ENCODE measurements around the gene TNRC6B.

The TNRC6B gene

GRCh38 chr22:40249286-40249685 is 71.6 kb downstream of the TNRC6B start:
- TF ChIP-seq, protein P1, sequence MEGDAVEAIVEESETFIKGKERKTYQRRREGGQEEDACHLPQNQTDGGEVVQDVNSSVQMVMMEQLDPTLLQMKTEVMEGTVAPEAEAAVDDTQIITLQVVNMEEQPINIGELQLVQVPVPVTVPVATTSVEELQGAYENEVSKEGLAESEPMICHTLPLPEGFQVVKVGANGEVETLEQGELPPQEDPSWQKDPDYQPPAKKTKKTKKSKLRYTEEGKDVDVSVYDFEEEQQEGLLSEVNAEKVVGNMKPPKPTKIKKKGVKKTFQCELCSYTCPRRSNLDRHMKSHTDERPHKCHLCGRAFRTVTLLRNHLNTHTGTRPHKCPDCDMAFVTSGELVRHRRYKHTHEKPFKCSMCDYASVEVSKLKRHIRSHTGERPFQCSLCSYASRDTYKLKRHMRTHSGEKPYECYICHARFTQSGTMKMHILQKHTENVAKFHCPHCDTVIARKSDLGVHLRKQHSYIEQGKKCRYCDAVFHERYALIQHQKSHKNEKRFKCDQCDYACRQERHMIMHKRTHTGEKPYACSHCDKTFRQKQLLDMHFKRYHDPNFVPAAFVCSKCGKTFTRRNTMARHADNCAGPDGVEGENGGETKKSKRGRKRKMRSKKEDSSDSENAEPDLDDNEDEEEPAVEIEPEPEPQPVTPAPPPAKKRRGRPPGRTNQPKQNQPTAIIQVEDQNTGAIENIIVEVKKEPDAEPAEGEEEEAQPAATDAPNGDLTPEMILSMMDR (IDR thresholded peaks at IDR 0.05; ENCODE audit: low read depth, low read length, missing control alignments) = no peak
- DNase-seq (ENCODE audit: extremely low read depth, low read depth) = no peak

DNA sequence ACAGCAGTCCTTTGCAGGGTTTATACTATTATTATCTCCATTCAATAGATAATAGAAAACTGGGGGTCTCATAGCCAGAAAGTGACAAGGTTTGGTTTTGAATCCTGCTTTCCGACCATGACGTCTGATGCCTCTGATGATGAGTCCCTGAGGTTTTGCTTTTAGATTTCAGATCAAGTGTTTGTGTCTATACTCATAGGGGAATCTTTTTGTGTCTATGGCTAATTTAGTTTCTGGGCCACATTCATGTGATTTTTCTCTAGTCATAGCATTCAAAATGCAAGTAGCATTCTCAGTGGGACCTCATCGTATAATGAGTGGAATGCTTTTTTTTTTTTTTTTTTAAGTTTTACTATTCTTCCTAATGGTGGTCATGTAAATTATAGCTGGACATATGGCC is 72.9 kb downstream of the TNRC6B start:
- no peak for DNase-seq (ENCODE audit: extremely low read depth, low read depth)
- TF ChIP-seq, protein P1 (IDR thresholded peaks at IDR 0.05; ENCODE audit: low read depth, low read length, missing control alignments) = no peak
- H3K4me3 ChIP-seq (replicated peaks; ENCODE audit: low read depth, low read length) = no peak overlapping the region

More at GRCh38 chr22:40249286-40249685, 71.6 kb downstream of the TNRC6B start:
- H3K4me3 ChIP-seq (replicated peaks; ENCODE audit: low read depth, low read length) = no peak overlapping the region

GRCh38 chr22:40251106-40251505 is 73.4 kb downstream of the TNRC6B start:
- no peak for DNase-seq (ENCODE audit: extremely low read depth, low read depth)
- TF ChIP-seq, protein P1 (IDR thresholded peaks at IDR 0.05; ENCODE audit: low read depth, low read length, missing control alignments) = no peak
- no peak overlapping the region for H3K4me3 ChIP-seq (replicated peaks; ENCODE audit: low read depth, low read length)

DNA sequence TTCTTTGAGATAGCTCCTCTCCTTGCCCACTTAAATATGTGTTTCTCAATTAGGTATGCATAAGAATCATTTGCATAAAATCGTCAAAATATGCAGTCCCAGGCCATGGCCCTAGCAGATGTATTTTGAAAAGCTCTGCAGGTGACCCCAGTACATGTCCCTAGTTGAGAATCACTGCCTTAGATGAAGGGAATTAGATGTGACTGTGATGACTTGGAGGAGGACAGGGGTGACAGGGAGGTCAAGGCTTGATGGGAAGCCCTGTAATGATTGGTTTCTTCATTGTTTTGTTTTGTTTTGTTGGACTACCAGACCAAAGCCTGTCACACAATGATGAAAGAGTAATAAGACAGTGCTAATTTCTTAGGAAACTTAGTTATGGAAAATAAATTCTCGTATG is 74.4 kb downstream of the TNRC6B start:
- no peak for DNase-seq (ENCODE audit: extremely low read depth, low read depth)
- no peak overlapping the region for H3K4me3 ChIP-seq (replicated peaks; ENCODE audit: low read depth, low read length)
- TF ChIP-seq, protein P1 (IDR thresholded peaks at IDR 0.05; ENCODE audit: low read depth, low read length, missing control alignments) = no peak

DNA sequence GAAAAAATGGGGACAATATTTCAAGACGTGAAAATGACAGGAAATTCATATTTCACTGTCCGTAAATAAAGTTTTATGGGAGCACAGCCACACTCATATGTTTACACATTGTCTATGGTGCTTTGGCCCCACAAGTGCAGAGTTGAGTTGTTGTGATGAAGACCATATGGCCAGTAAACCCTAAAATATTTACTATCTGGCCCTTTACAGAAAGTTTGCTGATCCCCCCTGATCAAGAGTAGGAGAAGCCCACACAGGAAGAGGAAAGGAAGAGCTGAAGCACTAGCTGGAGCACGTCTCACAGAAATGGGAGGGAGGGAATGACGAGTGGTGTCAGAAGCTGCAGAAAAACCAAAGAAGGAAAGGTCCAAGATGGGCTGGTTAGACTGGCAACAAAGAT is 78.8 kb downstream of the TNRC6B start:
- H3K4me3 ChIP-seq (replicated peaks; ENCODE audit: low read depth, low read length) = no peak overlapping the region
- TF ChIP-seq, protein P1 (IDR thresholded peaks at IDR 0.05; ENCODE audit: low read depth, low read length, missing control alignments) = no peak
- no peak for DNase-seq (ENCODE audit: extremely low read depth, low read depth)

- no peak overlapping the region for H3K4me3 ChIP-seq (replicated peaks; ENCODE audit: low read depth, low read length)
- DNase-seq (ENCODE audit: extremely low read depth, low read depth) = no peak
- TF ChIP-seq, protein P1 (IDR thresholded peaks at IDR 0.05; ENCODE audit: low read depth, low read length, missing control alignments) = no peak
Observed at GRCh38 chr22:40258017-40258416, 80.3 kb downstream of the TNRC6B start.

- TF ChIP-seq, protein P1 (IDR thresholded peaks at IDR 0.05; ENCODE audit: low read depth, low read length, missing control alignments) = no peak
- DNase-seq (ENCODE audit: extremely low read depth, low read depth) = no peak
- no peak overlapping the region for H3K4me3 ChIP-seq (replicated peaks; ENCODE audit: low read depth, low read length)
Observed at GRCh38 chr22:40258501-40258915, 80.8 kb downstream of the TNRC6B start.
